ENCODE results near the gene FBXO42. TPM values are rescaled to one million over a fixed set of nuclear protein-coding genes. Genes with fewer than 3 reads are reported as not detected.
"Not testable (repeated sequence)": the region's sequence is repeated elsewhere in the genome, so short reads cannot be mapped to it uniquely, and the experiment has no call there.

The FBXO42 gene
- total and polyA plus RNA-seq, 3 donors from 2014 or later: 25.0 to 45.6 (median 42.0) TPM

- intact Hi-C loops (cut with DNase I; ENCODE audit: low total_unique reads): no loop called here
- WGBS, 2 donors: 90 to 92% methylated on average over 3 of the region's 3 CpGs
- Histone ChIP-seq H3K36me3 (ENCODE audit: low read depth, missing control alignments) (no peaks in the 10 kb centered on the region), H3K27ac (no peak overlapping the region), H3K4me3 (no peak overlapping the region), H3K27me3 (no peaks in the 10 kb centered on the region), H3K9me3 (no peaks in the 10 kb centered on the region), H3K4me1 (peaks cover 8% of the 10 kb centered on the region)
- no peak for DNase-seq
- no peak for TF ChIP-seq POLR2A (IDR thresholded peaks at IDR 0.05)
- TF ChIP-seq, protein P1, sequence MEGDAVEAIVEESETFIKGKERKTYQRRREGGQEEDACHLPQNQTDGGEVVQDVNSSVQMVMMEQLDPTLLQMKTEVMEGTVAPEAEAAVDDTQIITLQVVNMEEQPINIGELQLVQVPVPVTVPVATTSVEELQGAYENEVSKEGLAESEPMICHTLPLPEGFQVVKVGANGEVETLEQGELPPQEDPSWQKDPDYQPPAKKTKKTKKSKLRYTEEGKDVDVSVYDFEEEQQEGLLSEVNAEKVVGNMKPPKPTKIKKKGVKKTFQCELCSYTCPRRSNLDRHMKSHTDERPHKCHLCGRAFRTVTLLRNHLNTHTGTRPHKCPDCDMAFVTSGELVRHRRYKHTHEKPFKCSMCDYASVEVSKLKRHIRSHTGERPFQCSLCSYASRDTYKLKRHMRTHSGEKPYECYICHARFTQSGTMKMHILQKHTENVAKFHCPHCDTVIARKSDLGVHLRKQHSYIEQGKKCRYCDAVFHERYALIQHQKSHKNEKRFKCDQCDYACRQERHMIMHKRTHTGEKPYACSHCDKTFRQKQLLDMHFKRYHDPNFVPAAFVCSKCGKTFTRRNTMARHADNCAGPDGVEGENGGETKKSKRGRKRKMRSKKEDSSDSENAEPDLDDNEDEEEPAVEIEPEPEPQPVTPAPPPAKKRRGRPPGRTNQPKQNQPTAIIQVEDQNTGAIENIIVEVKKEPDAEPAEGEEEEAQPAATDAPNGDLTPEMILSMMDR (IDR thresholded peaks at IDR 0.05): no peak
These were observed 127.8 kb downstream of the FBXO42 start for GRCh38 chr1:16224472-16224871.

DNA sequence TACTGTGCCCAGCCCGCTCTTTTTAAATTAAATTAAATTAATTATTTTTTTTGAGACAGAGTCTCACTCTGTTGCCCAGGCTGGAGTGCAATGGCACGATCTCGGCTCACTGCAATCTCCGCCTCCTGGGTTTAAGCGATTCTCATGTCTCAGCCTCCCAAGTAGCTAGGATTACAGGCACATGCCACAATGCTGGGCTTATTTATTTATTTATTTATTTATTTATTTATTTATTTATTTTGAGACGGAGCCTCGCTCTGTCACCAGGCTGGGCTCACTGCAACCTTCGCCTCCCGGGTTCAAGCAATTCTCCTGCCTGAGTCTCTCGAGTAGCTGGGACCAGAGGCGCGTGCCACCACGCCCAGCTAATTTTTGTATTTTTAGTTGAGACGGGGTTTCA lies 129.6 kb downstream of the FBXO42 start:
- H3K4me3 ChIP-seq; H3K9me3 ChIP-seq; H3K36me3 ChIP-seq (ENCODE audit: low read depth, missing control alignments); H3K4me1 ChIP-seq; DNase-seq; intact Hi-C loops (cut with DNase I; ENCODE audit: low total_unique reads); H3K27ac ChIP-seq; H3K27me3 ChIP-seq: not testable (repeated sequence)
- WGBS, 2 donors: 93 to 95% methylated on average over 14 of the region's 14 CpGs

- TF ChIP-seq, protein P1 (IDR thresholded peaks at IDR 0.05): no peak
- TF ChIP-seq POLR2A (IDR thresholded peaks at IDR 0.05): no peak
- Histone ChIP-seq H3K27me3 (no peaks in the 10 kb centered on the region), H3K27ac (no peak overlapping the region), H3K4me3 (no peak overlapping the region), H3K36me3 (ENCODE audit: low read depth, missing control alignments) (no peaks in the 10 kb centered on the region), H3K4me1 (peaks cover 8% of the 10 kb centered on the region), H3K9me3 (no peaks in the 10 kb centered on the region)
- WGBS, 2 donors: 97% methylated on average over 1 of the region's 1 CpG
- intact Hi-C loops (cut with DNase I; ENCODE audit: low total_unique reads): no loop called here
- no peak for DNase-seq
These were observed 130.8 kb downstream of the FBXO42 start for GRCh38 chr1:16221499-16221898.

- no peaks in the 10 kb centered on the region for H3K36me3 ChIP-seq (ENCODE audit: low read depth, missing control alignments)
- H3K27me3 ChIP-seq: no peaks in the 10 kb centered on the region
- H3K27ac ChIP-seq: no peak overlapping the region
- intact Hi-C loops (cut with DNase I; ENCODE audit: low total_unique reads): no loop called here
- 85 to 90% methylated on average over 4 of the region's 4 CpGs for WGBS, 2 donors
- H3K4me3 ChIP-seq: no peak overlapping the region
- no peak for TF ChIP-seq POLR2A (IDR thresholded peaks at IDR 0.05)
- TF ChIP-seq, protein P1 (IDR thresholded peaks at IDR 0.05): no peak
- H3K4me1 ChIP-seq: peaks cover 5% of the 10 kb centered on the region
- no peaks in the 10 kb centered on the region for H3K9me3 ChIP-seq
- no peak for DNase-seq
These were observed 132.2 kb downstream of the FBXO42 start for GRCh38 chr1:16219968-16220500.

GRCh38 chr1:16218674-16219071 lies 133.6 kb downstream of the FBXO42 start:
- H3K36me3 ChIP-seq (ENCODE audit: low read depth, missing control alignments): no peaks in the 10 kb centered on the region
- 90 to 92% methylated on average over 6 of the region's 6 CpGs for WGBS, 2 donors
- TF ChIP-seq, protein P1 (IDR thresholded peaks at IDR 0.05): no peak
- TF ChIP-seq POLR2A (IDR thresholded peaks at IDR 0.05): no peak
- peaks cover 5% of the 10 kb centered on the region for H3K4me1 ChIP-seq
- H3K27me3 ChIP-seq: no peaks in the 10 kb centered on the region
- DNase-seq: no peak
- no peaks in the 10 kb centered on the region for H3K9me3 ChIP-seq
- intact Hi-C loops (cut with DNase I; ENCODE audit: low total_unique reads): no loop called here
- no peak overlapping the region for H3K4me3 ChIP-seq
- H3K27ac ChIP-seq: no peak overlapping the region
